HG03521 (cell line): ENCODE data around the gene FBN1.

Experiments used
- ATAC-seq: cut with Tn5 transposase; IDR thresholded peaks from one replicate; pipeline ENCODE4 v1.9.1; 2021; ENCODE audit warnings: mild to moderate bottlenecking, moderate library complexity; ENCODE audit not compliant: unreplicated experiment

The FBN1 gene

GRCh38 chr15:48440084-48440483 is 205.4 kb downstream of the FBN1 start:
- ATAC-seq = no peak

DNA sequence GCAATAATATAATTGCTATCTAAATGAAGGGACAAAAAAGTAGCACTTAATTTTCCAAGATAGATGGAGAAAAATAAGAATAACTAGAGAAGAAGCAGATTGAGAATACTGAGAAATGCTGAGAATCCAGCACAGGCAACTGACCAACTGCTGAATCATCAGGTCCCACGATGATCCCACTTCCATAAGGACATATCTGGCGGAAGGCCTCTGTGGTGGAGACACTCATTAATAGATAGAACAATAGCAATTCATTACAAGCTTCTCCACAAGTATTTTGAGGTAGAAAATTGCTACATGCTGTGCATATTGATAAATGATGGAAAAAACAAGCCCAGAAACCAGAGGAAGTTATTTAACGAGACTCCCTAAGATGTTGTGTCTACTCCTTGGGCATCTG is 208.3 kb downstream of the FBN1 start:
- no peak for ATAC-seq

GRCh38 chr15:48435321-48435720 is 210.2 kb downstream of the FBN1 start:
- no peak for ATAC-seq

DNA sequence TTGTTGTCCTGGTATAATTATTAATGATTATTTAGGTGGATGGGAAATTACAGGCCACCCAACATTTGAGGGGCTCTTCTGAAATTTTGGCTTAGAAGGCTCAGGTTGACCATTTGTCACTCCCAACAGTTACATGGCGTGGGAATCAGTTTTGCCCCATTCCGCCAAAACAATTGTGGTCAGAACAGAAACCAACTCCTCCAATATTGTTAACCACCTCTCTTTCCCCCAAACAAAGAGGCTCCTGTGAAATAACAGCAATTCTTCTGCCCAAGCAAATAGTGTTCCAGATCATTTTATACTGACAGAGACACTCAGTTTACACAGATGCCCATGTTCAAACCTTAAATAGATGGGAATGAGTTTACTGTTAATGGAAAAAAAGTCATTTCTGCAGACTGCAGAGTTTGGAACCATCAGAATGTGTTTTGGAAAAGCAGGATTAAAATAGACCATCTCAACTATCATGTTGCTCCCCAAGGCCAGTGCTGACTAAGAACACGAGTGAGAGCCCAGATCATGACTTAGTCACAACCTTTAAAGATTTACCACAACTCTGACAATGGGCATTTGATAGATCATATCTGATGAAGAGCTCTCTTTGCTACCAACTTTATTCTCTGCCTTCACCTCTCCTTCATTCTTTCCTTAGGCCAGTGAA is 212.2 kb downstream of the FBN1 start:
- ATAC-seq = no peak

DNA sequence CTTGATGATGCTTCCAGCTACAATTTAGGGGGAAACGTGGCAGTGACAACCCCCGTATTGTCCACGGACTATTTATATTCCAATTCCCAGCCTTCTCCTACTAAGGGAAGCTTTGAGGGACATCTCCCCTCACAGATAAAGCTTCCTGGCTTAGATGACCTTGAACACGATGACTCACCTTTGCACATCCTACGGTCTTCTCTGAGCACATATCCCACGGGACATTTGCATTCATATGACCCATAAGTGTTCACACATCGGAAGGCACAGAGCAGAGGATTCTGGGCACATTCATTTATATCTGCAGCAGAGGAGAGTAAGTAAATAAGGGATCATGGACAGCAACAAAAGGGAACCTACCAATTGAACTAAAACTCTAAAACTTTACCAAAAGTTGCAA is 212.8 kb downstream of the FBN1 start:
- ATAC-seq = no peak

DNA sequence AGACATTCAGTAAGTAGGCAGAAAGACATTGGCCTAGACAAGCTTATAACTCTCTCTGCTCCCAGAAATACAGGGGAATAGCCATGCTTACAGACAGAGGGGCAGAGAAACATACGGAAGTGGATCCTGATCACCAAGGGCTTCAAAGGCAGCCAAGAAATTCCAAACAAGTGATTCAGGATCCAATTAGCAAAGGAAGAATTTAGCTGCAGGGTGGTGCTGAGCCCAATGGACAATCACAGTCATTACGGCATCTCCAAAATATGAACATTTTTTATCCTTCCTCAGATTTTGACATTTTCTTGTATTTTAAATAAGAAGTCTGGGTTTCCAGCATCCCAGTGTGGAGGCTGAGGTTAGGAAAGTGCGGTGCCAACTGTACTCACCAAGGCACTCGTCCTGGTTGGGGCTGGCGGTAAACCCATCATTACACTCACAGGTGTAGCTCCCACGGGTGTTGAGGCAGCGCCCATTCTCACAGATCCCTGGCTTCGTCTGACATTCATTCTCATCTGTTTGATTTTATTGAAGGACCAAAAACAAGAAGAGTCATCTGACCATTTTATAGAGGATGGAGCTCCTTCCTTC is 217.5 kb downstream of the FBN1 start:
- no peak for ATAC-seq

- no peak for ATAC-seq
These were observed 218.0 kb downstream of the FBN1 start for GRCh38 chr15:48427479-48427878.

- ATAC-seq = no peak
These were observed 218.6 kb downstream of the FBN1 start for GRCh38 chr15:48426941-48427340.

- no peak for ATAC-seq
These were observed 219.5 kb downstream of the FBN1 start for GRCh38 chr15:48426044-48426443.

DNA sequence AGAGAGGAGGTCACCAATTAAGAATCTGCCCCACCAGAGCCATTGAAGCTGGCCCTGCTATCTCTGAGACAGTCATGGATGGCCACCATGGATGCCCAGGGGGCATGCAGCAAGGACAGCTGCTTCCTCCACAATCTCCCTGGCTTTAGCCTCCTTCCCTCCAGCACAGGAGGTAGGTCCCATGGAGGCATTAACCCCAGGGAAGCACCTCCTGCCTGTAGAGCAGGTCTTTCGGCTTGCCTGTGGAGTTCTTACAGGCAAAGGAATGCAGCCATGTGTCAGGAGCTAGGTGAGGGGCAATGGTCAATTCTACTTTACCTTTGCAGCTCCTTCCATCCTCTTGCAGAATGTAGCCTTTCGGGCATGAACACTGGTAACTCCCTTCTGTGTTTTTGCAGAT is 220.5 kb downstream of the FBN1 start:
- no peak for ATAC-seq

- no peak for ATAC-seq
These were observed 221.5 kb downstream of the FBN1 start for GRCh38 chr15:48423896-48424475.

DNA sequence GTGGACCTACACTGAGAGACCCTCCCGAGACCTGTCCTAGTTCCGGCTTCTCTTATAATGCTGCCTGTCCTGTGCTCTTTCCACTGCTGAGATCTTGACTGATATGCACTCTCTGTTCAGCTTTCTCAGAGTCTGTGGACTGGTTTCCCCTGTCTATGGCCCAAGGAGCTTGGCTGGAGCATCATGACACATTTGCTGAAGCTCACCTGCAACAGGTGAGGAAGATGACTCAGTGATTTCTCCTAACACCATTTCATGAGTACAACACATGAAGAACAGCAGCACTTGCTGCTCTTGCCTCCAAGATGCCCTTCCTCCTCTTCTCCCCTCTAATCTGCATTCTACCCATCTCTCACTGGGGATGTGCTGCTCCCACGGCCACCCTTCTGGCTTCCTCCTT is 222.2 kb downstream of the FBN1 start:
- no peak for ATAC-seq

DNA sequence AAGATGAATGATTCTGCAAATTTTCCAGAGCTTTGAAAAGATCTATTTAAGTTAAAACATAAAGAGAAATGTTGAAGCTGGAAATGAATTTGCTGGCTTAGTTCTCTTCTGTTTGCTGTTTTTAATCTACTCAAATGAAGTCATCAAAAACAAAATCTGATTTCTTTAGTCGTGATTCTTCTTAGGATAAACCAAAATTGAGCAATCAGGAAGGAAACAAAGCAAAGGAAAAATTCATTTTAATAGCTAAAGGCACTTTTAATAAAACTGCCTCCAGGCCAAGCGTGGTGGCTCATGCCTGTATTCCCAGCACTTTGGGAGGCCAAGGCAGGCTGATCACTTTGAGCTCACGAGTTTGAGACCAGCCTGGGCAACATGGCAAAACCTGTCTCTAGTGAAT is 223.1 kb downstream of the FBN1 start:
- ATAC-seq = no peak

GRCh38 chr15:48421362-48421761 is 224.1 kb downstream of the FBN1 start:
- no peak for ATAC-seq

GRCh38 chr15:48419896-48420295 is 225.6 kb downstream of the FBN1 start:
- ATAC-seq = no peak

GRCh38 chr15:48418343-48418742 is 227.2 kb downstream of the FBN1 start:
- ATAC-seq = no peak

GRCh38 chr15:48416301-48416700 is 229.2 kb downstream of the FBN1 start:
- no peak for ATAC-seq

GRCh38 chr15:48415036-48415886 is 230.2 kb downstream of the FBN1 start:
- ATAC-seq = no peak

- no peak for ATAC-seq
These were observed 231.5 kb downstream of the FBN1 start for GRCh38 chr15:48414015-48414414.

- ATAC-seq = no peak
These were observed 232.2 kb downstream of the FBN1 start for GRCh38 chr15:48413304-48413703.

GRCh38 chr15:48411971-48412591 is 233.4 kb downstream of the FBN1 start:
- ATAC-seq = no peak
